ENCODE results near the gene UBE3B. TPM values are rescaled to one million over a fixed set of nuclear protein-coding genes. Genes with fewer than 3 reads are reported as not detected.
"Not testable (repeated sequence)": the region's sequence is repeated elsewhere in the genome, so short reads cannot be mapped to it uniquely, and the experiment has no call there.

The UBE3B gene
- 10 to 100 TPM; 19.8 to 30.1 (median 24.4) TPM for polyA plus RNA-seq (ENCODE audit: low read depth in 6 of 6)

- DNase-seq (peak; percentile 86), ATAC-seq (ENCODE audit: low read depth in 2 of 2) (peak; percentile 93 to 95)
- Mint-ChIP-seq H3K27me3 (no peaks in the 10 kb centered on the region), H3K4me1 (peaks cover 29 to 53% (median 31%) of the 10 kb centered on the region in 3 donors), H3K36me3 (no peaks in the 10 kb centered on the region), H3K27ac (peak within 1 kb of the TSS; percentile 96 to 99 (median 98)), H3K9me3 (no peaks in the 10 kb centered on the region), H3K4me3 (peak within 1 kb of the TSS; percentile 96 to 99 (median 97))
Observed at GRCh38 chr12:109477185-109477962, at the start of gene UBE3B, which contains the start of gene KCTD10. Gene UBE3B, plus strand, starts transcription at chr12:109477634. Its CDS starts 5,918 bp downstream, at chr12:109483552. Gene KCTD10, minus strand, starts transcription at chr12:109477300. Its CDS starts 38 bp downstream, at chr12:109477262.

DNA sequence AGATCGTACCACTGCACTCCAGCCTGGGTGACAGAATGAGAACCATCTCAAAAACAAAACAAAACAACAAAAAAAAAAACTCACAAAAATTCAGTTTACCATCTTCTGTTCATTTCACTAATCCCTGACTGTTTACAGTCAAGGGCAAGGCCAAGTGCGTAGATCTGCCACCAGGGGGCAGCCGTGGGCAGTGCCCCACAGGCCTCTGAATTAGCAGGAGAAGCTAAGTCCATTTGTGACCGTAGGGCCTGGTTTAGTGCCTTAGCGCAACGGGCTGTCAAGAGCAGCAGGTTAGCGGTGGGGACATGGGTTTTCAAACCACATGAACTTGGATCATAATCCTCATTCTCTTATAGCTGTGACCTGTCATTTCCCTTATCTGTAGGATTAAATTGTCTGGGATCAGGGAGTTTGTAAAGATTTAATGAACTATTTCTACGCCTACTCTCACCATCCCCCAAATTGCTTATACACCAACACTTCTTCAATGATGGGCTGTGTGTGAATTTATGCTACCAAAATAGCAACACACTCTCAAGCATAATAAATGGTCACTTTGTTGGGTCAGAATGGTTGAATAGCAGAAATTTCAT is 49.3 kb upstream of the UBE3B start:
- peaks cover 0 to 8% (median 0%) of the 10 kb centered on the region in 7 donors for H3K9me3 Mint-ChIP-seq
- H3K27me3 Mint-ChIP-seq, result peaks cover 4 to 26% (median 4%) of the 10 kb centered on the region in 3 donors
- peak; percentile 80 to 84 for ATAC-seq (ENCODE audit: low read depth in 2 of 2)

GRCh38 chr12:109428804-109429203 is 48.6 kb upstream of the UBE3B start:
- not testable (repeated sequence) for DNase-seq; ATAC-seq (ENCODE audit: low read depth in 2 of 2); H3K4me3 Mint-ChIP-seq; H3K36me3 Mint-ChIP-seq; H3K9me3 Mint-ChIP-seq; H3K27ac Mint-ChIP-seq
- Mint-ChIP-seq H3K4me1 (peaks cover 7 to 10% (median 9%) of the 10 kb centered on the region in 3 donors), H3K27me3 (peaks cover 0 to 20% (median under 1%) of the 10 kb centered on the region in 3 donors)

More for the DNA sequence above, 49.3 kb upstream of the UBE3B start:
- Mint-ChIP-seq H3K36me3 (no peaks in the 10 kb centered on the region), H3K4me3 (no peak overlapping the region), H3K4me1 (peaks cover 6 to 8% (median 8%) of the 10 kb centered on the region in 3 donors), H3K27ac (no peak overlapping the region)
- peak; percentile 61 for DNase-seq

DNA sequence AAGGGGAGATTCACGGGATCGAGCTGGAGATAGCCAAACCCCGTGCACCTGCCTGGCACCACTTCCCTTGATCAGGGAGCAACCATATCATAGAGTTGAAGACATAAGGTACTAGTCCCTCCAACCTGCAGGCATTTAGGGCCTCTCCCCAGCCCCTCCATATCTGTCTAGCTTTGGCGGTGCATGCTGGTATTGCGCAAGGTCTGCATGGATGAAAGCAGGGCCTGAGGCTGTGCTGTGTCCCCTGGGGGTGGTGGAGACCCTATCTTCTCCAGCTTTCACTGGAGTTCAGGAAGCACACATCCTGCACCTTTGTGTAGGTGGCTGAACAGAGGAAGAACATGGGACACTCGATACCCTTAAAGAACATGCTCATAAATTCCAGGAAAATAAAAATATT is 47.2 kb upstream of the UBE3B start:
- Mint-ChIP-seq H3K27me3 (peaks cover 0 to 9% (median 0%) of the 10 kb centered on the region in 3 donors), H3K4me3 (no peak overlapping the region), H3K27ac (no peak overlapping the region), H3K36me3 (no peaks in the 10 kb centered on the region), H3K4me1 (peaks cover 7 to 10% (median 9%) of the 10 kb centered on the region in 3 donors), H3K9me3 (peaks cover 0 to 8% (median 0%) of the 10 kb centered on the region in 7 donors)
- no peak for ATAC-seq (ENCODE audit: low read depth in 2 of 2)
- DNase-seq, result no peak

DNA sequence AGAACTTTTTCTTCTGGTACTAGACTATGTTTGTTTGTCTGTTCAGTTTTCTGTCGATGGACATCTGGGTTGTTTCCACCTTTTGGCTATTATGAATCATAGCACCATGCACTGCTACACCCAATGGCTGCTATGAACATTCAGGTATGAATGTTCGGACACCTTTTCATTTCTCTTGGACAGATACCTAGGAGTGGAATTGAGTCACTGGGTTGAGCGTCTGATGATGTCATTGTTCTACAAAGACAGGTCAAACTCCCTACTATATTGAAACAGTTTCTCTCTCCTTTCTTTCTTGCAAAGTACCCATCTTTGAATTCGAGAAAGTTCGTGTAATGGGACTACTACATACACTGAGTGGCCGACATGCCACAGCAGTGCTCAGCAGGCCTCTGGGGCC is 45.0 kb upstream of the UBE3B start:
- no peaks in the 10 kb centered on the region for H3K27me3 Mint-ChIP-seq
- ATAC-seq (ENCODE audit: low read depth in 2 of 2) (no peak), DNase-seq (no peak)
- peaks cover 0 to 8% (median 0%) of the 10 kb centered on the region in 7 donors for H3K9me3 Mint-ChIP-seq
- peak overlapping the region in 2 of 8 donors; percentile 58 to 78 for H3K4me3 Mint-ChIP-seq
- H3K4me1 Mint-ChIP-seq, result peaks cover 7 to 10% (median 9%) of the 10 kb centered on the region in 3 donors
- no peaks in the 10 kb centered on the region for H3K36me3 Mint-ChIP-seq
- peak overlapping the region in 1 of 6 donors; percentile 66 for H3K27ac Mint-ChIP-seq

GRCh38 chr12:109432842-109433304 is 44.6 kb upstream of the UBE3B start:
- Mint-ChIP-seq H3K27ac (peak overlapping the region in 3 of 6 donors; percentile 32 to 66 (median 57)), H3K36me3 (no peaks in the 10 kb centered on the region), H3K27me3 (no peaks in the 10 kb centered on the region), H3K4me1 (peaks cover 7 to 10% (median 9%) of the 10 kb centered on the region in 3 donors), H3K9me3 (peaks cover 0 to 8% (median 0%) of the 10 kb centered on the region in 7 donors), H3K4me3 (peak overlapping the region in 4 of 8 donors; percentile 46 to 78 (median 58))
- DNase-seq (peak; percentile 45), ATAC-seq (ENCODE audit: low read depth in 2 of 2) (peak; percentile 54 to 64)

GRCh38 chr12:109433618-109434017 is 43.8 kb upstream of the UBE3B start:
- Mint-ChIP-seq H3K4me1 (peaks cover 7 to 10% (median 9%) of the 10 kb centered on the region in 3 donors), H3K27ac (no peak overlapping the region), H3K36me3 (no peaks in the 10 kb centered on the region), H3K4me3 (peak overlapping the region in 1 of 8 donors; percentile 53), H3K27me3 (no peaks in the 10 kb centered on the region), H3K9me3 (peaks cover 0 to 8% (median 0%) of the 10 kb centered on the region in 7 donors)
- DNase-seq, result no peak
- no peak for ATAC-seq (ENCODE audit: low read depth in 2 of 2)

DNA sequence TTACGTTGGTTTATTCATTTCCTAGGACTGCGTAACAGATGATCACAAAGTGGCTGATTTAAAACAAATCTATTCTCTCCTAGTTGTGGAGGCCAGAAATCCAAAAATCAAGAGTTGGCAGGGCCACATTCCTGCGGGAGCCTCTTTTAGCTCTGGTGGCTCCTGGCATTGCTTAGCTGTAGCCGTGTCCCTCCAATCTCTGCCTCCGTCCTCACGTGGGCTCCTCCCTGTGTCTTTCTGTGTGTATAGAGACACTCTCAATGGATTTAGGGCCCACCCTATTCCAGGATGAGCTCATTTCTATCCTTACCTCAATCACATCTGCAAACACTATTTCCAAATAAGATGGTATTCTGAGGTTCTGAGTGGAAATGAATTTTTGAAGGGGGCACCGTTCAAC is 42.9 kb upstream of the UBE3B start:
- DNase-seq (no peak), ATAC-seq (ENCODE audit: low read depth in 2 of 2) (no peak)
- H3K27me3 Mint-ChIP-seq, result no peaks in the 10 kb centered on the region
- H3K27ac Mint-ChIP-seq, result no peak overlapping the region
- no peaks in the 10 kb centered on the region for H3K36me3 Mint-ChIP-seq
- H3K4me1 Mint-ChIP-seq, result peaks cover 7 to 10% (median 9%) of the 10 kb centered on the region in 3 donors
- H3K9me3 Mint-ChIP-seq, result peaks cover 0 to 4% (median 0%) of the 10 kb centered on the region in 7 donors
- no peak overlapping the region for H3K4me3 Mint-ChIP-seq

GRCh38 chr12:109435428-109436187 is 41.8 kb upstream of the UBE3B start:
- no peaks in the 10 kb centered on the region for H3K36me3 Mint-ChIP-seq
- H3K27ac Mint-ChIP-seq, result peak overlapping the region in 2 of 6 donors; percentile 57 to 82
- H3K27me3 Mint-ChIP-seq, result no peaks in the 10 kb centered on the region
- H3K4me3 Mint-ChIP-seq, result no peak overlapping the region
- peaks cover 9 to 10% (median 10%) of the 10 kb centered on the region in 3 donors for H3K4me1 Mint-ChIP-seq
- DNase-seq, result no peak
- no peaks in the 10 kb centered on the region for H3K9me3 Mint-ChIP-seq
- no peak for ATAC-seq (ENCODE audit: low read depth in 2 of 2)

GRCh38 chr12:109436188-109436560 is 41.3 kb upstream of the UBE3B start:
- Mint-ChIP-seq H3K27me3 (no peaks in the 10 kb centered on the region), H3K4me1 (peaks cover 9 to 10% (median 10%) of the 10 kb centered on the region in 3 donors), H3K36me3 (no peaks in the 10 kb centered on the region), H3K27ac (no peak overlapping the region), H3K9me3 (no peaks in the 10 kb centered on the region), H3K4me3 (no peak overlapping the region)
- no peak for DNase-seq
- ATAC-seq (ENCODE audit: low read depth in 2 of 2), result no peak

DNA sequence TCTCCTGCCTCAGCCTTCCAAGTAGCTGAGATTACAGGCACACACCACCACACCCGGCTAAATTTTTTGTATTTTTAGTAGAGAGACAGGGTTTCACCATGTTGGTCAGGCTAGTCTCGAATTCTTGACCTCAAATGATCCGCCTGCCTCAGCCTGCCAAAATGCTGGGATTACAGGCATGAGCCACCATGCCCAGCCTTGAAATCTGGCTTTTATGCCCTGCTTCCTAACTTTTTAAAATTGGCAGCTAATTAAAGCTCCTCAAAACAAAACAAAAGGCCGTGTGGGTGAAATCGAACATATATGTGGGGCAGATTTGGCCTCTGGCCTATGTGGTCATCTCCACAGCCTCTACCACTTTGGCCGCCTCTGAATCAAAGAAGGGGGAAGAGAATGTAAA is 38.3 kb upstream of the UBE3B start:
- ATAC-seq (ENCODE audit: low read depth in 2 of 2) (no peak), DNase-seq (no peak)
- Mint-ChIP-seq H3K36me3 (no peaks in the 10 kb centered on the region), H3K27ac (no peak overlapping the region), H3K27me3 (no peaks in the 10 kb centered on the region), H3K4me1 (peaks cover 0 to 3% (median 0%) of the 10 kb centered on the region in 3 donors), H3K4me3 (no peak overlapping the region), H3K9me3 (no peaks in the 10 kb centered on the region)

DNA sequence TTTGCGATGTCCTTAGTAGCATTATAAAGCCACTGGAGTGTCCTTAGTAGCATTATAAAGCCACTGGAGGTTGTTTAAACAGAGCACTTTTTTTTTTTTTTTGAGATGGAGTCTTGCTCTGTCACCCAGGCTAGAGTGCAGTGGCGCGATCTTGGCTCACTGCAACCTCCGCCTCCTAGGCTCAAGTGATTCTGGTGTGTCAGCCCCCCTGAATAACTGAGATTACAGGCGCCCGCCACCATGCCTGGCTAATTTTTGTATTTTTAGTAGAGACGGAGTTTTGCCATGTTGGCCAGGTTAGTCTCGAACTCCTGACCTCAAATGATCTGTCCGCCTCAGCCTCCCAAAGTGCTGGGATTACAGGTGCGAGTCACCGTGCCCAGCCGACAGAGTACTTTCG is 37.5 kb upstream of the UBE3B start:
- H3K36me3 Mint-ChIP-seq; H3K27me3 Mint-ChIP-seq; DNase-seq; H3K27ac Mint-ChIP-seq; H3K4me1 Mint-ChIP-seq; ATAC-seq (ENCODE audit: low read depth in 2 of 2); H3K4me3 Mint-ChIP-seq; H3K9me3 Mint-ChIP-seq: not testable (repeated sequence)

Data from naive B cell (primary cell).